ENCODE data around the gene OLFM4.

GRCh38 chr13:53075356-53076041, 46.9 kb downstream of the OLFM4 start:
- TF ChIP-seq POLR2A (IDR thresholded peaks at IDR 0.05) (no peak), CTCF (IDR thresholded peaks at IDR 0.05) (no peak), POLR2AphosphoS5 (IDR thresholded peaks at IDR 0.05) (no peak)
